Dermis blood vessel endothelial cell (primary cell): Measurements from ENCODE around the gene PNMA6E. TPM values are rescaled to one million over a fixed set of nuclear protein-coding genes. Genes with fewer than 3 reads are reported as not detected.

Experiments used
- DNase-seq: peaks from one replicate; pipeline ENCODE4 v3.0.0; 2010
- total RNA-seq: library from RNA; depleted of rRNA; stranded (reverse); fragments of >200 nt; gene quantifications from 2 replicates; pipeline ENCODE4 v1.2.3, GENCODE V29; 2014

PNMA6E gene
- total RNA-seq, 1 donor from 2014 or later, result not detected

DNA sequence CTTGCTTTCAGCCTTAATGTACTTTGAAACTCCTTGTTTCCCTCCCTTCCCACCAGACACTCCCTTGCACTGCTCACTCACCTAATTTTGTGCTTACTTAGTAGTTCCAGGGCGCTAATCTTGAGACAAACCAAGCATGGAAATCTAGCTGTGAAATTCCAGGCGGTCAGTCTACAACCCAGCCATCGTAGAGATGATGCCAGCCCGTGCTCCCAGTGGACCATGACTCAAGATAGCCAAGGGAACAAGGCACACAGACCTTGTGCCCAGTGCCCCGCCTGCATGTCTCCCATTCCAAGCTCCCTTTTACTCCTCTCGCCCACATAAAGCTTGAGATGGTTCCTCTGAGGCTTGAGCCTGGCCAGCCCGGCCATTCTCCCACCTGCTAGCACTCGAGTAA, 33.7 kb upstream of the PNMA6E start:
- no peak for DNase-seq

- DNase-seq, result no peak
Observed at GRCh38 chrX:153433781-153434285, 32.7 kb upstream of the PNMA6E start.

DNA sequence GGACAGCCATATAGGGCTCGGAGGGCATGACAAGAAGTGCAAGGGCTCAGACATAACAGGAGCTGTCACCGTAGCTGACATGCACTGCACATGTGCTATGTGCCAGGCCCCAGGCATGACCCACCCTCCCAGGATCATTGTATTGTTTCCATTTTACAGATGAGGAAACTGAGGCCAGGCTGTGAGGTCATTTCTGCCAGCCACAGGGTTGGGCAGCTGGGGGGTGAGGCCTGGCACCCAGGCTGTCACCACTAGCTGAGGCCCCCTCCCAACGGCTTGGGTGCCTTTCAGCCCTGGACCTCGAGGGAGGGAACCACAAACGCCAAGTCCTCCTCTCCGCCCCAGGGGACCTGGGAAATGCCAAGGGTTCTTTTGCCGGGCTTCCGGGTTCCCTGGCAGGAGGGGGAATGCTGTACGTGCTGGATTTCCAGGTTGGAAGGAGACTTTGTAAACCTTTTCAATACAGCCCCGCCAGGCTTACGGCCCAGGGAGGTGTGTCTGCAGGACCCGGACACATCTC, 32.1 kb upstream of the PNMA6E start:
- DNase-seq, result no peak

- DNase-seq, result no peak
Observed at GRCh38 chrX:153430796-153431195, 29.6 kb upstream of the PNMA6E start.

DNA sequence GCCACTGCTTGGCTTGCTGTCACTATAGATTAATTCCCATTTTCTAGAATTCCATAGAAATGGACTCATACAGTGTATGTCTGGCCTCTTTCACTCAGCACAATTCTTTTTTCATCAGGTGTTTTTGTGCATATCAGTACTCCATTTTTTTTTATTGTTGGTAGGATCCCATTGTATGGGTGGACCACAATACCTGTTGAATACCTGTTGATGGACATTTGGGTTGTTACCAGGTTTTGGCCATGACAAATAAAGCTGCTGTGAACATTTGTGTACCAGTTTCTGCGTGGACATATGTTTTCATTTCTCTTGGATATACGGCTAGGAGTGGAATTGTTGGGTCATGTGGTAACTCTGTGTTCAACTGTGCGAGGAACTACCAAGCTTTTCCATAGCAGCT, 25.1 kb upstream of the PNMA6E start:
- no peak for DNase-seq

- no peak for DNase-seq
Observed at GRCh38 chrX:153423652-153424051, 22.5 kb upstream of the PNMA6E start.

DNA sequence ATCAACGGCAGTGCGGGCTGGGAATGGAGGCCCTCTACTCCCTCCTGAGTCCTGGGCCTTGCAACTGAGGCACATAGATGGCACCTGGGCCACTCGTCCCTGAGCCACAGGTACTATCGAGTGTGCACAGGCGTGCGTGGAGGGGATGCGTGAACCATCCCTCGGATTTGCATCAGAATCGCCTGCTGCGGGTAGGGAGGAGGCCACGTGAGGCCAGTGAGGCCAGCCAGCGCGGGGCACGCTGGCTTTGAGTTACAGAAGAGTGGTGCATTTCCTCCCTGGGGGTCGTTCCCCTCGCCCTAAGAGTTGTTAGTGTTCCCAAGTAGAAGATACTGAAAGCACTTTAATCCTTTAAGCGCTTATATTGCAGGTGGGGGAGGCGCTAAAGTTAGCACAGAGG, 20.7 kb upstream of the PNMA6E start:
- DNase-seq, result no peak

DNA sequence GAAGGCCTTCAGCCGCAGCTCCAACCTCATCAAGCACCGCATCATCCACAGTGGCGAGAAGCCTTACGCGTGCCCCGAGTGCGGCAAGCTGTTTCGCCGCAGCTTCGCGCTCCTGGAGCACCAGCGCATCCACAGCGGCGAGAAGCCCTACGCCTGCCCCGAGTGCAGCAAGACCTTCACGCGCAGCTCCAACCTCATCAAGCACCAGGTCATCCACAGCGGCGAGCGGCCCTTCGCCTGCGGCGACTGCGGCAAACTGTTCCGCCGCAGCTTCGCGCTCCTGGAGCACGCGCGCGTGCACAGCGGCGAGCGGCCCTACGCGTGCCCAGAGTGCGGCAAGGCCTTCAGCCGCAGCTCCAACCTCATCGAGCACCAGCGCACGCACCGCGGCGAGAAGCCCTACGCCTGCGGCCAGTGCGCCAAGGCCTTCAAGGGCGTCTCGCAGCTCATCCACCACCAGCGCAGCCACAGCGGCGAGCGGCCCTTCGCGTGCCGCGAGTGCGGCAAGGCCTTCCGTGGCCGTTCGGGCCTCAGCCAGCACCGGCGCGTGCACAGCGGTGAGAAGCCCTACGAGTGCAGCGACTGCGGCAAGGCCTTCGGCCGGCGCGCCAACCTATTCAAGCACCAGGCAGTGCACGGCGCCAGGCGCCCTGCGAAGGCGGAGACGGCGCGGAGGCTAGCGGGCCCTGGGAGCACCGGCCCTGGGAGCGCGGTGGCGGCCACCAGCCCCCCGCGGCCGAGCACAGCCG, 19.9 kb upstream of the PNMA6E start:
- DNase-seq, result no peak

- DNase-seq, result no peak
Observed at GRCh38 chrX:153417637-153418036, 16.5 kb upstream of the PNMA6E start.

DNA sequence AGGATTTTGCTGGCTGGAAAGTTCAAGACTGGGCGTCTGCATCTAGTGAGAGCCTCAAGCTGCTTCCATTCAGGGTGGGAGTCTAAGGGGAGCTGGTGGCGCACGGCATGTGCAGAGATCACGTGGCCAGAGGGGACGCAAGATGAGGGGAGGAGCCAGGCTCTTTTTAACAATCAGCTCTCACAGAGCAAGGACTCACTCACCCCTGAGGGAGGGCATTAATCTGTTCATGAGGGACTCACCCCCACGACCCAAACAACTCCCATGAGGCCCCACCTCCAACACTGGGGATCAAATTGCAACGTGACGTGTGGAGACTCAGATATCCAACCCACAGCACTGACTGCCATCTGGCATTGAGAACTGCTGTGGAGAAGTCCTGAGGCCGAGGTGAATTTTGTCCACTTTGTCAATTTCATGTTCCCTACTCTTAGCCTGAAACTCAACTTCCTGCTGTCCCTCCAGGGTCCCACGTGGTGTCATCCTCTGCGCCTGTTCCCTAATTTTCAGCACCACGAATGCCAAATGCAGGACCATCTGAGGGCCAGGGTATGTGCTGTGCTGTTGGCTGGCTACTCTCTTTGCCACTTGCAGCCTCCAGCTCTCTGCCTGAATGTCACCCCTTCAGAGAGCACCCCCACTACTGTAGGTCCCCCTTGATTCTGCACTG, 15.8 kb upstream of the PNMA6E start:
- no peak for DNase-seq

- DNase-seq, result no peak
Observed at GRCh38 chrX:153414856-153415510, 13.8 kb upstream of the PNMA6E start.

GRCh38 chrX:153413731-153414130, 12.6 kb upstream of the PNMA6E start:
- DNase-seq, result no peak

DNA sequence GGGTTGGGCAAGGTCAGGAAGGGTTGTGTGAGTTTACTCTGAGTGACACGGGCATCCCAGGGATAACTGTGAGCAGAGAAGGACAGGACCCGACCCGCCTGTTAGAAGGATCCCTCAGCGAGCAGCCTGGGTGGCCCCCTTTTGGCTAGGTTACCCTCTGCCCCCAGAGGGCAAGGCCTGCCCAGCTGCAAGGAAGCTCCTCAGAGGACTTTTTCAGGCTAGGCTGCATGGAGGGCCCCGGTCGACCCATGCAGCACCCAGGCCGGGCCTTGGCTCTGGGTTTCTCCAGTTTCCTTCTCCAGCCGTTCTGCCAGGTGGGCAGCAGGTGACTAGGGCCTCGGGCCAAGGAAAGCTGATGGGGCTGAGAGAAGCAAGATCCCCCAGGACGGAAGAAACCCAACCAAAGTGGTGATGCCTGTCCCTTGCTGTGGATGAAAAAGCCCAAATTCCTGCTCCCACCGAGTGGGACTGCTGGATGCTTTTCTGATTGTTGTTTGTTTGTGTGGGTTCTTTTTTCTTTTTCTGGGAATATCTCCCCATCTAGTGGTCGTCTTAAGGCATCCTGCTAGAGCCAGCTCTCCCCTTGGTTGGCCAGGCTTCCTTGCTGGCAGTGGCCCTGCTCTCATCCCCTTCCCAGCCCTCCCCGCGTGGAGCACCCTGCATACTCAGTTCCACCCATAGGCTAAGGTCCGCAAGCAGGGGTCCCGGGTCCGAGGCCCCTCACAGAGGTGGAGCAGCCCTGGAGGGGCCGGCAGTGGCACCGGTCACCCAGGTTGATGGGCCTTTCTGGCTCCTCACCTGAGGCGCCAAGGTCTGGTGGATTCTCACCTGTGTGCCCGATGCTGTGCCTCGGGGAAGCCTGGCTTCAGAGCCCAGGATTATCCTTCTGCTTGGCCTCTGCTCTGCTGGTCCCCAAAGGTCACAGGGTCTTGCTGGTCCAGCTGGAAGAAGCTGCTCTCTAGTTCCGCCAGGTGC, 11.9 kb upstream of the PNMA6E start:
- DNase-seq, result peak; percentile 4

- DNase-seq, result no peak
Observed at GRCh38 chrX:153411988-153412574, 10.9 kb upstream of the PNMA6E start.

GRCh38 chrX:153411255-153411987, 10.3 kb upstream of the PNMA6E start, which contains the start of gene ZFP92:
ZFP92 (plus strand) TSS chrX:153411472; CDS start chrX:153418323, 6,851 bp downstream.
- DNase-seq, result peak; percentile 15

- DNase-seq, result no peak
Observed at GRCh38 chrX:153410888-153411254, 9.7 kb upstream of the PNMA6E start.

DNA sequence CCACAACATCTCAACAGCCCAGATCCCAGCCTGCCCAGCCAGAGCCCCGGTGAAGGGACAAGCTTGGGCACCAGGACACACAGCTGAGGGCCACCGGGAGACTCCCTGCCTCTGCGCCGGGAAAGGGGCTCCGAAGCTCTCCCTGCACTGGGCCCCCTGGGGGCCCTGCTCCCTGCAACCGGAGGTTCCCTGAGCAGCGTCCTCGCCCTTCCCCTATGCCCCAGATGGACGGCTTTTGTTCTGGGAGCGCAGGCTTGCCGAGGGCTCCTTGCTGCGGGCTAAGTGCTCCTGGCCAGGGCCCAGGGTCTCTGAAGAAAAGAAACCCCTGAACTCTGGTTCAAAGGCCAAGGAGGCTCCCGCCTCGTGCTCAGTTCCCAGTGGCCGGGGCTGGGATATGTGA, 9.2 kb upstream of the PNMA6E start:
- no peak for DNase-seq

GRCh38 chrX:153409414-153410101, 8.4 kb upstream of the PNMA6E start:
- DNase-seq, result no peak

DNA sequence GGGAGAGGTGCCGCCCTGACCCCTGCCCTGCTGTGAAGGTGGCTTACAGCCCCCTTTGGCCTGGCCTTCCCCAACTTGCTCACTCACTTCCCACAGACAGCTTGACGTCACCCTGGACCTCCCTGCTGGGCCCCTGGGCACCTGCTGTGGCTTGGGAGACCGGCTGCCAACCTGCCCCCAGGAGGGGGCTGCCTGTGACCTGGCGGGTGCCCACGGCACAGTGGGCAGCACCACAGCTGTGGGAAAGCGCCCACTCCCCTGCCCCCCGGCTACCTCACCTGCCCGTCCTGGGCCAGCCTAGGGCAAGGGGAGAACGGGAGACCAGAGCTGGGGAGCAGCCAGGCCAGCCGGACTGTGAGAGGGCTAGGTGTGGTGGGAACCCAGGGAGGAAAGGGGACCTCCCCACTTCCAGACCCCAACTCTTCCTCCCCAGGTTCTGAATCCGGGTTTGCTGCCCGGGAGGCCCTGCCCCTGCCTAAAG, 7.8 kb upstream of the PNMA6E start:
- DNase-seq, result no peak

- no peak for DNase-seq
Observed at GRCh38 chrX:153408221-153408721, 7.1 kb upstream of the PNMA6E start.
